Activated CD4-positive, alpha-beta T cell treated with anti-CD3 and anti-CD28 coated beads, Interleukin-2, amount 50 U/mL, for 48 hours (primary cell): ENCODE measurements around the gene LHX1.

Source experiments
- DNase-seq, 2 experiments: peaks; one replicate each; pipeline ENCODE4 v3.0.0-alpha.2; 2020

LHX1 gene

DNA sequence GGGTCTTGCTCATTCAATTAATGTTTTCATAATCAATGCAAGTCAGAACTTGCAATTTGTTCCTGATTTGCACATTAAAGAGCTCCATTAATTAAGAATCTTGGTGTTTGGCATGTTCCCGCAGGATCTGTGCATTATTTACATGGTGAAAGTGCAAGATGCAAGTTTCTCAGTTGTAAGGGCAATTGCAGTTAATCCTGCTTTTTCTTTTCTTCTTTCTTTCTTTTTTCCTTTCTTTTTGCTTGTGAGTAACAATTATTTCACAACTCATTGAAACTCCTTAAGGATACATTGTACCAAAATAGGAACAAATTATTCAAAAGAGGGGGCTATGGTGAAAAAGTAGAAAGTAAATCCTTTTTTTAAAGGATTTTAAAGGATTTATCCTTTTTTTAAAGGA lies 35.6 kb downstream of the LHX1 start:
- no peak for DNase-seq

DNA sequence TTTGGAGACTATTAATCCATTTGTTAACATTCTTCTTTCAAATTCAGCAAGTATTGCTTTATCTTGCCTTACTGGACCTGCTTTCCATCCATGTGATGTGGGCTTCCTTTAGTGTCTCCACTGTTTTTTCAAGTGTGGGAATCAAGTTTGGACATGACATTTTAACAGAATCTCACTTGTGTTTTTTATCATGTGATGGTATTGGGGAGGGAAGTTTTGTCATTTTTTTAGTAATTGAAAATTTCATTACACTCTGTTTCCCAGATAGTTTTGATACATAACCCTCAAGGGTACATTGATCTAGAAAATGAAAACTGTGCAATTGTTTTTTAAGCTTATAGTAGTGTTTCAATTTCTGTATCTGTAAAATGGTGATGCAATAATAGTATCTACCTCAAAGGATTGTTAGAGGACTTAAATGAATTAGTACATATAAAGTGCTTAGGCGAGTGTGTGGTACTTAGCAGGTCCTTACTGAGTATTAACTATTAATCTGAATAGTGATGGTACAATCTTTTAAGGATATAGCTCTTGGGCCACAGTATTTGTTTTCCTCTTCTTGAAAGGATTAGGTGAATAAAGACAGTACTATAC lies 38.7 kb downstream of the LHX1 start:
- DNase-seq = no peak

DNA sequence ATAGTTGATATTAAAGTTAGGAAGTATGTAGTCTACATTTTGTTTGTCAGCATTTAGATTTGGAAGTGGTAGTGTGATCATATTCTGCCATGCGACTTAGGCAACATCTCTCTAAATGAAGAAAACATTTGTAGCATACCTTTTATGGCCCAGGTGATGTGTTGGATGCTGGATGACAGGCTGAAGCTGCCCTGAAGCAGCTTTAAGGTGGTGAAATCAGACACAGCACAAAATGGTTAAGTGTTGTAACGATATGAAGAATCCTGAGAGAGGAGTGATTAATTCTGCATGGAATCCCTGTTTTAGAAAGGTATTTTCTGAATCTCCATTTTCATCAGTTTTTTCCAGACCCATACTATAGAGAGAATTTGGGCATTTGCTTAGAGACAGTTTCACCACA lies 39.8 kb downstream of the LHX1 start:
- DNase-seq = no peak

DNA sequence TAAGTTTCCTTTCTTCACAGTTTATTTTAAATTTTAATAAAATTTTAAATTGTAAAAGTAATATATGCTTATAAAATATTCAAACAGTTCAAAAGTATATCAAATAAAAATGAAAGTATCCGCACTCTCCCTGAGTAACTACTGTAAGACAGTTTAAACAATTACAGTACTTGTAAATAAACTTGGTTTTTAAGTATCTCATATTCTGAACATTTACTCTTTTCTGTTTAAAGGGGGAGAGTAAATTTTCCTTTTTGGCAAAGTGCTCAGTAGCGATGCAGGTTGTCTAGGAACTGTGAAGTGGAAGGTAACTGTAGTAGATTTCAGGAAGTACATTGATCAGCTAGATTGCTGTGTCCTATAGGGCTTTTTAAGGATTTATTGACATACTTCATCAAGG lies 40.3 kb downstream of the LHX1 start:
- DNase-seq = no peak

DNA sequence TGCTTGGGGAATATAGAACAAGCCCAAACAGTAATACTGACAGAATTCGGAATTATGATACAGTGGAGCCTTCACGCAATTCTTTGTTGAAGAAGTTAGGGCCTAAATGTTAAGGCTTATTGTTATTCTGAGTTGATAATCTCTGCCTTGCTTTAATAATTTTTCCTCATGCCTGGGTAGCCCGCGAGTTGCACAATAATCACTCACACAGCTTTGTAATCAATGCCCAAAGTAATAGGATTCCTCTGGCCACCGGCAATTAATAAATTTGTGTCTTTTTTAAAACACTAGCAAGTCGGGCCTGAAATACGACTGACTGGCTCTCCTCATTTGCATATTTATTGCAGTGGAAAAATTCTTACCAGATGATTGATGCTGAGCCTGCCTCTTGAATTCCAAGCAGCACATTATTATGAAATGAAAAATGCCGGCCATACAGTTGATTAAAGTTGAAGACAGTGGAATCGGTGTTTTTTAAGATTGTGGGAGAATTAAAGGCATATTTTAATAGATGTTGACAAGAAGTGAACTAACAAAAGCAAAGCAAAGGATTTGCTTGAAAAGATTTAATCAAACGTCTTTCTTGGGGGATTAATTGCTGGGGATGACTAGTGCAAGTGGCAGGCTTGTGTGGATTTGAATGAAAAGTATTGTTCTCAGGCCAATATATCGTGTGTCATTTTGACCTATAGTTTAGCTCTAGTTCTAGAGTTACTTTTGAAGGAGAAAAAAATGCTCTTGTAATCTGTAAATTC lies 41.7 kb downstream of the LHX1 start:
- no peak for DNase-seq

DNA sequence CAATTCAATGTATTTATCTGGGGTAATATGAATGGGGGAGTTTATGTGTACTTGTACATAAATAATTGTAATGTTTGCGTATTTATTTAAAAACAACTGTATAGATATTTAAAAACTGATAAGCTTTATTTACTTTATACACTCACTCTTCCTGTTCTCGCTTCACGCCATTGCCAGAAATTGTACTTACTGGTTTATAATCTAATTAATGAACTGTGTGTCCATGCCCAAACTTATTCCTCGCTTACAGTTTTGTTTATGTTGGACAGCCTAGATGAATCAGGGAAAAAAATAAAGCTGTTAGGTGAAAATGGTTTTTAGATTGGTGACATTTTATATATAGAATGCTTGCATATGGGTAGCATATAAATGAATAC lies 42.3 kb downstream of the LHX1 start:
- no peak for DNase-seq

DNA sequence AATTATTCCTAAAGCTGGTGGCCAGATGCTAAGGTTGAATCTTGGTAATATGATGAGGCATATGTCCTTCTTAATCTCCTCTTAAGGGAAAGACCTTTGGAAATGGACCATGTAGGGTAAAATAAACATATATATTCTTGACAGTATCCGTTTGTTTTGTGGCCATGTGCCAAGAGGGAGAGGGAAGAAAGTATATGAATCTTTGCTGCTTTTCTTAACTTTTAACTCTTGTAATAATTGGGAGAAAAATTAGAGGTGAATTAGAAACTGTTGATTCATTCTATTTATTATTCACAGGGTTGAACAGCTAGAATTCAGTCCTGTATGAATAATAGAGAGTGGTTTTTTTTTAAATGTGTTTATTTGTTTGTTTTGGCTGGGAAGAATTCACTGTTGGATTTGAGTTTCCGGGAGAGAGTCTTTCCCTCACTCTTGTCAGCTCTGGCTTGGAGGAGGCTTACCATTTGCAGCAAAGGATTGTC lies 43.0 kb downstream of the LHX1 start:
- no peak for DNase-seq

DNA sequence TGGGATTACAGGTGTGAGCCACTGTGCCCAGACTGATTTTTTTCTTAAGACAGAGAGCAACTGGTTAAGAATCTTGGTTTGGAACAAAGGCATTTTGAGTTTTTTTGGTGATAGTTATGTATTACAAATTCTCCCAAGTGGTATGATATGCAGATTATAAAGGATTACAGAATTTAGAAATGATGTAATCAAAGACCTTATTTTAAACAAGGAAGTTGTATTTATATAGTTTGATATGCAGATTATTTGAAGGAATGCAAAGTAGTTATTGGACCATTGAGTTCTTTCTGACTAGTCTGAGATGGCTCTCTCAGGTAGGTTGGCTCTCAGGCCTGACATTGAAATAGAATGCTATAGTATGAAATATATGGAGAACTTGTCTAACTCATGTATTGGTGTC lies 46.3 kb downstream of the LHX1 start:
- no peak for DNase-seq

DNA sequence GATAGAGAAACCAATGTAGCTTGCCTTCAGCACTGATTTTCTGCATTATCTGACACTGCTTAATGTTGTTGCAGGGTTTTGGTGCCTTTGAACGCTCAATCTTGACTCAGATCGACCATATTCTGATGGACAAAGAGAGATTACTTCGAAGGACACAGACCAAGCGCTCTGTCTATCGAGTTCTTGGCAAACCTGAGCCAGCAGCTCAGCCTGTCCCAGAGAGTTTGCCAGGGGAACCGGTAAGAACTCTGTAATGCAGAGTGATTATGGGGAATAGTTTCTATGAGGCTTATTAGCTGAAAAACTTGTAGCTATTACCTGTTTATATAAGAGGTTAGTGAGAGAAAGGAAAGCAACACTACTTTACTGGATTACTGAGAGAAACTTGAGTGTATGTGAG lies 51.9 kb downstream of the LHX1 start:
- DNase-seq = no peak

DNA sequence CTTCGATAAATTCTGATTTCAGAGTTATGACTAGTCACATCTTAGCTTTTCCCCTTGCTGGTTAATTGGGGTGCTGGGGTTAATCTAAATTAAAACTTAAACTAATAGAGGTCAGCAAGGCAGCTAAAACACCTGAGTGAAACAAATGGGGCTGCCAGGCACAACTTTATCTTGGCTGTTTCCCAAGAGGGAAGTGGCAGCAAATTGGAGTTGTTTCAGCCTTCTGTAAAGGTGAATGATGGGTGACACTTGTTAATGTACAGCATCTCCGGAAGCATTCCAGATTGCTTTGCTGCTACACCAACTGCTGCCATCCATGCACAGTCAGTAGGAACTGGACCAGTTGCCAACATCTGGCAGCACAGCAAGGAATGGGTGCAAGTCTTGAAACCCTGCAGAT lies 55.4 kb downstream of the LHX1 start:
- no peak for DNase-seq

DNA sequence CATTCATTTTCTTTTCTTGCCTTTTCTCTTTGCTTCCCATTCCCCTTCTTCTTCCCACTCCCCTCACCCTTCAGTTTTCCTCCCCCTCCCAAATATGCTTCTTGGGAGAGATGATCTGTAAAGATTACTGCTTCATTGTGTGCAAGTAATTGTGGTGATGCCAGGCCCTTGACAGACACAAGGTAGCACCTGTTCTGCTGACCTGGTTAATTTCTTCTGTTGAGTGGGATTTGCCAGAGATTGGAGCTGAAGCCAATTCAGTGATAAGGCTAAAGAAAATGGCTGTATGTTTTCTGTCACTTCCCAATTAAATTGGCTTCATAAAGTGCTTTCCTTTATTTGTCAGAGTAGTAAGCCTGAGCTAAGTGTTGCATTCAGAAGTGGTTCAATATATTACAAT lies 56.0 kb downstream of the LHX1 start:
- no peak for DNase-seq
